ENCODE data around the gene RELCH.

GRCh38 chr18:62339106-62339988, 152.3 kb downstream of the RELCH start:
- TF ChIP-seq GATA3 (IDR thresholded peaks at IDR 0.05; ENCODE audit: low read depth, low read length) (no peak), GATA2 (IDR thresholded peaks at IDR 0.05; ENCODE audit: low read depth, low read length) (no peak)

All from SH-SY5Y (cell line).